IPS-18c (cell line): ENCODE results near the gene ZNF335.
"Not testable (repeated sequence)": the region's sequence is repeated elsewhere in the genome, so short reads cannot be mapped to it uniquely, and the experiment has no call there.

Experiments used
- H3K4me3 ChIP-seq: 2 replicates; pipeline ENCODE4 v1.7.0; 2013; ENCODE audit warnings: low read depth, mild to moderate bottlenecking, low read length, moderate library complexity; ENCODE audit not compliant: insufficient read depth
- H3K9me3 ChIP-seq: one replicate; pipeline ENCODE4 v1.6.1; 2013; ENCODE audit warnings: mild to moderate bottlenecking, low read length, moderate library complexity; ENCODE audit not compliant: control insufficient read depth, insufficient read depth

The ZNF335 gene

GRCh38 chr20:45931680-45932079 is 40.3 kb downstream of the ZNF335 start:
- not testable (repeated sequence) for H3K9me3 ChIP-seq, H3K4me3 ChIP-seq

- no peak overlapping the region for H3K4me3 ChIP-seq
- no peaks in the 10 kb centered on the region for H3K9me3 ChIP-seq
Measured at GRCh38 chr20:45927071-45927878, 44.7 kb downstream of the ZNF335 start.

- Histone ChIP-seq H3K9me3 (no peaks in the 10 kb centered on the region), H3K4me3 (no peak overlapping the region)
Measured at GRCh38 chr20:45926731-45927070, 45.3 kb downstream of the ZNF335 start.

- H3K4me3 ChIP-seq, result no peak overlapping the region
- no peaks in the 10 kb centered on the region for H3K9me3 ChIP-seq
Measured at GRCh38 chr20:45925821-45926506, 46.0 kb downstream of the ZNF335 start.

- Histone ChIP-seq H3K4me3 (no peak overlapping the region), H3K9me3 (no peaks in the 10 kb centered on the region)
Measured at GRCh38 chr20:45924391-45925261, 47.4 kb downstream of the ZNF335 start.

- H3K9me3 ChIP-seq, result no peaks in the 10 kb centered on the region
- H3K4me3 ChIP-seq, result no peak overlapping the region
Measured at GRCh38 chr20:45921337-45922189, 50.4 kb downstream of the ZNF335 start.

- no peak overlapping the region for H3K4me3 ChIP-seq
- no peaks in the 10 kb centered on the region for H3K9me3 ChIP-seq
Measured at GRCh38 chr20:45920462-45921336, 51.3 kb downstream of the ZNF335 start.

GRCh38 chr20:45919542-45920399 is 52.2 kb downstream of the ZNF335 start:
- H3K4me3 ChIP-seq, result no peak overlapping the region
- H3K9me3 ChIP-seq, result no peaks in the 10 kb centered on the region

GRCh38 chr20:45918779-45919537 is 53.0 kb downstream of the ZNF335 start:
- Histone ChIP-seq H3K9me3 (no peaks in the 10 kb centered on the region), H3K4me3 (no peak overlapping the region)

- no peak overlapping the region for H3K4me3 ChIP-seq
- H3K9me3 ChIP-seq, result no peaks in the 10 kb centered on the region
Measured at GRCh38 chr20:45918182-45918737, 53.7 kb downstream of the ZNF335 start.

- no peaks in the 10 kb centered on the region for H3K9me3 ChIP-seq
- no peak overlapping the region for H3K4me3 ChIP-seq
Measured at GRCh38 chr20:45917790-45918141, 54.2 kb downstream of the ZNF335 start.

GRCh38 chr20:45913116-45913515 is 58.9 kb downstream of the ZNF335 start:
- H3K4me3 ChIP-seq, result no peak overlapping the region
- no peaks in the 10 kb centered on the region for H3K9me3 ChIP-seq

- Histone ChIP-seq H3K9me3 (no peaks in the 10 kb centered on the region), H3K4me3 (peak overlapping the region; percentile 65)
Measured at GRCh38 chr20:45912344-45912682, 59.7 kb downstream of the ZNF335 start.

GRCh38 chr20:45911486-45912343 is 60.3 kb downstream of the ZNF335 start, which contains the start of gene PLTP:
TSS of gene PLTP (minus strand) at chr20:45912155. CDS start at chr20:45911452, 703 bp downstream.
- no peaks in the 10 kb centered on the region for H3K9me3 ChIP-seq
- H3K4me3 ChIP-seq, result peak within 1 kb of the TSS; percentile 65
